Endometrial microvascular endothelial cells (primary cell): ENCODE measurements around the gene MTHFD2. TPM values are rescaled to one million over a fixed set of nuclear protein-coding genes. Genes with fewer than 3 reads are reported as not detected.
"Not testable (repeated sequence)": the region's sequence is repeated elsewhere in the genome, so short reads cannot be mapped to it uniquely, and the experiment has no call there.

Source experiments
- in situ Hi-C: cut with HindIII; loops from 2 replicates; pipeline ENCODE4 v1.10.0; 2017; ENCODE audit warnings: low sequenced_read_pairs, low pct_unique_long_range_greater_than_20kb; ENCODE audit errors: inconsistent ontology term
- total RNA-seq: library from RNA; depleted of rRNA; stranded (reverse); fragments of >200 nt; gene quantifications from one replicate; pipeline ENCODE4 v1.2.3, GENCODE V29; 2015; ENCODE audit errors: inconsistent ontology term

The MTHFD2 gene
- 62.7 TPM for total RNA-seq

- in situ Hi-C loops, result no loop called here
These were observed at the start of gene MTHFD2 for GRCh38 chr2:74198461-74199274. Gene MTHFD2 (plus strand): TSS chr2:74198615. CDS start chr2:74198642, 27 bp downstream.

DNA sequence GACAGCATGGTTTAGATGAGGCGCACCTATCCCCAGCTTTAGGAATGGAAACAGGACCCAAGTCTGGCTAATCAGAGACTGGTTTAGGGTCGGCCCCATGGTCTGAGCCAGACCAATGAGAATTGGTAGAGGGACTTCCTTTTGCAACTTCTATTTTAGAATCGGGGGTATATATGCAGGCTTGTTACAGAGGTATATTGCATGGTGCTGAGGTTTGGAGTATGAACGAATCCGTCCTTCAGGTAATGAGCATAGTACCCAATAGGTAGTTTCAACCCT lies 49.2 kb upstream of the MTHFD2 start:
- in situ Hi-C loops, result no loop called here

DNA sequence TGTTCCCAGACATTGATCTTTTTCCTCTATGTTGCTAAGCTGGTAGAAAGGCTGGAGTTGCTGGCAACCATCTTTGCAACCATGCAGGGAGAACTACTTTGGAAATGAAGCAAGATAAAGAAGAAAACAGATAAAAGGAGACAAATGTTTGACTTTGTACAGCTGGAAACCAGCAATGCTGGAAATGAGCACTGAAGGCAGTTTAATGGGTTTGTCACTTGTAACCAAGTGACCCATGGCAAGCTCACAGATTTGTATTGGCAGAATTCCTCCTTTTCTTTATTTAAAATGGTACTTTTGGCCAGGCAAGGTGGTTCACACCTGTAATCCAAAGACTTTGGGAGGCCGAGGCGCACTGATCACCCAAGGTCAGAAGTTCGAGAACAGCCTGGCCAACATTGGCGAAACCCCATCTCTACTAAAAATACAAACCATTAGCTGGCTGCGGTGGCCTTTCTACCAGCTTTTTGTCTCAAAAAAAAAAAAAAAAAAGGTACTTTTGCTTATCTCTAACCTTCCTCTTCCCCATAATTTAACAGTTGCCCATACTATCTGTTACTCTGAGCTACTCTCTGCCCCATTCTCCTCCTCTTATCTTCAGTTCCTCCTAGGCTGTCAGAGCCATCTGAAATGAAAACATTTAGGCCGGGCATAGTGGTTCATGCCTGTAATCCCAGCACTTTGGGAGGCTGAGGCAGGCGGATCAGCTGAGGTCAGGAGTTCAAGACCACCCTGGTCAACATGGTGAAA lies 48.7 kb upstream of the MTHFD2 start:
- in situ Hi-C loops, result no loop called here

GRCh38 chr2:74152954-74153353 lies 45.5 kb upstream of the MTHFD2 start:
- in situ Hi-C loops, result no loop called here

GRCh38 chr2:74155830-74156229 lies 42.6 kb upstream of the MTHFD2 start:
- in situ Hi-C loops, result no loop called here

DNA sequence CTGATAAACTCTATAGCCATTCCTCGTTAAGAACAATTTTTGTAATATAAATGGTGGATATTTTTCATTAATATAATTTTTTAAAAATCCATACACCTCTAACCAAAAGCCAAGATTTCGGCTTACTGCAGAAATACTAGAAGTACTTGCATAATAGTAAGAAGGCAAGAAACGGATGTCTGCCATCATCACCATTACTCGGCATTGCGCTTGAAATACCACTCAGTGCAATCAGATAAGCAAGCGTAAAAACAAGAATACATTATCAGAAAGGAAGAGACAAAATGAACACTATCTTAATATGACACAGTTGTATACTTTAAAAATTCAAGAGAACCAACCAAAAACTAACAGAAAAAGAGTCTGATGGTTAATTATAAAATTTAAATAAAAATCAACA lies 35.5 kb upstream of the MTHFD2 start:
- in situ Hi-C loops, result no loop called here

GRCh38 chr2:74164761-74165160 lies 33.7 kb upstream of the MTHFD2 start:
- in situ Hi-C loops, result no loop called here

DNA sequence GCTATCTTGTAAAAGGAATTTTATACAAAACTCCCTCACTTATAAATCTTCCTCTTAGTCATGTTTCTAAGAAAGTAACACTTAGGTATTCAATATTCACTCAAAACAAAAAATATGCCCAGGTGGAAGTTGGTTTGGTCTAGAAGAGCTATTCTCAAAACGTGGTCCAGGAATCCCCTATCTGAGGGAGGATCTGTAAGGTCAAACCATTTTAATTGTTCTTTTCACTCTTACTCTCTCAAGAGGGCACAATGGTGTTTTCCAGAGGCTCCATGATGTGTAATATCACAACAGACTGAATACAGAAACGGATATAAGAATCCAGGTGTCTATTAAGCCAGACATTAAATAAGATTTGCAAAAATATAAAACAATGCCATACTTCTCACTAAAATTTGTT lies 29.7 kb upstream of the MTHFD2 start:
- in situ Hi-C loops, result no loop called here

GRCh38 chr2:74174909-74175308 lies 23.5 kb upstream of the MTHFD2 start:
- in situ Hi-C loops, result no loop called here

DNA sequence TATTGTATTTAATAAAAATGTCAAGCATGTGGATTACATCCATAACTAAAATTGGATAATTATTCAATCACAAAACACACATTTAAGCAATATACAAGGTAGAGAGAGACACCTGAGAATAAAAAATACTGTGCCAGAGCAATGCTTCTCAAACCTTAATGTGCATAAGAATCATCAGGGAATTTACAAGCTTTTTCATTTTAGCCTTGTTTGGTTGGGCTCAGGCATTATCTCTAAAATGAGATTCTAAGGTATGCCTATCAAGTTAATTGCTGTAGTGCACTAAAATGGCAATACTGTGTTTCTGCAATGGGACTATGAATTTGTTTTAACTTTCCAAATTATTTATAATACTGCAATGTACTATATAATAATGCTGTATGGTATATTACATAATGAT lies 20.7 kb upstream of the MTHFD2 start:
- in situ Hi-C loops, result no loop called here

DNA sequence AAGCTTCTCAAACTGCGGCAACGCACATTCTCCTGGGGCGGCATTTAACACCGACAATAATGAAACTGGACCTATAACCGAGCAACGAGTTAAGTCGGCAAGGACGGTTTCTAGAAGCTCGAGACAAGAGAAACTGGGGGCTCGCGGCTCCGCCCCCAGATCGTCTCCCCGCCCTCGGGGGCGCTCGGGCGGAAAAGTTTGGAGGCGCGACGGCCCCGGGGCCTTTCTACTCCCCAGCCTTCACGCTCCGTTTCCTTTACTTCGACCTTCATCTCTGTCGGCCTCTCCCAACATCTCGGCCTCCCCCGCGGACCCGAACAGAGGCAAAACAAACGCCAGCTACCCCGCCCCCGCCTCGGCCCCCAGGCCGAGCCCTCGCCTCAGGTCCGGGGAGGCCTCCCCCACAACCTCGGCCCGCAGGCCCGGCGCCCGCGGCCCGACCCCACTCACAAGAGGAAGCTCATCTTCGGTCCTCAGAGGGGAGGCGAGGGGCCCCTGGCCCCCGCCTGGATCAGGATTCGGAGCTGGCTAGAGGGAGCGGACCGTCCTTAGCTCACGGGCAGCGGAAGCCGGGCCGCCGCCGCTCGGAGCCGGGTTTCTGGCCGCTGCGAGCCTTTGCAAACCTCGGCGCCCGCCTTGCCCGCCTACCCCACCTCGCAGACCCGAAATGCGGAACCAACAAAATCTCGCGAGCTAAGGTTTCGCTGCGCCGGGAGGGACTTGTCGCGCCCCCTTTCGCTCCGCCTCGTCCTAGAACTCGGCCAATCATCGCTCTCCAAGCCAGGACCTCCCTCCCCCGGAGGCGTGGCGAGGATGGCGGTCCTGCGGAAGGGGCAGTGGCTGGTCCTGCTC lies 20.0 kb upstream of the MTHFD2 start, which contains the start of gene MOB1A:
MOB1A (minus strand) TSS at position 669 of the 852 bp plus-strand sequence; CDS start at position 464, 205 bp downstream.
- in situ Hi-C loops, result no loop called here

DNA sequence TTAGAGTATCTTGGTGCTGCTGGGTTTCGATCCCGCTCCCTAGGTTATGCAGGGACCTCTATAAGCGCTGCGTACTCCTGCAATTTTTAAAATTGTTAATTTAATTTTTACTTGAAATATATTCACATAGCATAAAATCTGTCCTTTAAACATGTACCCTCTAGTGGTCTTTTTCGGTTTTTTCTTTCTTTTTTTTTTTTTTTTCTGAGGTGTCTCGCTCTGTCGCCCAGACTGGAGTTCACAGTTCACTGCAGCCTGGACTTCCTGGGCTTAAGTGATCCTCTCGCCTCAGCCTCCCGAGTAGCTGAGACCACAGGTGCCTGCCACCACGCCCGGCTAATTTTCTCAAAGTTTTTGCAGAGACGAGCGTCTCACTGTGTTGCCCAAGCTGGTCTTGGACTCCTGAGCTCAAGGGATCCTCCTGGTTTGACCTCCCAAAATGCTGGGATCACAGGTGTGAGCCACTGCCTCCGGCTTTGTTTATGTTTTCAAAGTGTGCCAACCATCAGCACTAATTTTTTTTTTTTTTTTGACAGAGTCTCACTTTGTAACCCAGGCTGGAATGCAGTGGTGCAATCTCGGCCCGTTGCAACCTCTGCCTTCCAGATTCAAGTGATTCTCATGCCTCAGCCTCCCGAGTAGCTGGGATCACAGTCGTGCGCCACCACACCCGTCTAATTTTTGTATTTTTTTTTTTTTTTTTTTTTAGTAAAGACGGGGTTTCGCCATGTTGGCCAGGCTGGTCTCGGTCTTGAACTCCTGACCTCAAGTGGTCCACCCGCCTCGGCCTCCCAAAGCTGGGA lies 19.2 kb upstream of the MTHFD2 start:
- in situ Hi-C loops, result no loop called here

DNA sequence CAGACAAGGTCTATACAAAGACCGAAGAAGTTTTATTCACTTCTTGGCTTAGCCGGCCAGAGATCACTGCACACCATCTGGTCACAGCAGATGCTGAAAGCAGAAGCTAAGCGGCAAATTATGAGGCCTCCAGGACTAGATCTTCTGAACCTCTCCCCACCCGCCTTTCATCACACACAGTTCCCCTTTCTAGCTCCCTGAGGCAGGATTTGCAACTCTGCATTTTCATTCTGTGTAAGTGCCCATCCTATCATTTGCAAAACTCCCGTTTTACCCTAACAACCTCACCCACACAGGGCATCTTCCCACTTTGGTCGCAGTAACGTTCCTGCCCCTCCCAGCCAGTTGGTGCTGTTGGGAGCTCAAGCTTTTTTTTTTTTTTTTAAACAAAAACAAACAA lies 16.7 kb upstream of the MTHFD2 start:
- in situ Hi-C loops, result no loop called here

GRCh38 chr2:74183878-74184277 lies 14.5 kb upstream of the MTHFD2 start:
- in situ Hi-C loops, result no loop called here

DNA sequence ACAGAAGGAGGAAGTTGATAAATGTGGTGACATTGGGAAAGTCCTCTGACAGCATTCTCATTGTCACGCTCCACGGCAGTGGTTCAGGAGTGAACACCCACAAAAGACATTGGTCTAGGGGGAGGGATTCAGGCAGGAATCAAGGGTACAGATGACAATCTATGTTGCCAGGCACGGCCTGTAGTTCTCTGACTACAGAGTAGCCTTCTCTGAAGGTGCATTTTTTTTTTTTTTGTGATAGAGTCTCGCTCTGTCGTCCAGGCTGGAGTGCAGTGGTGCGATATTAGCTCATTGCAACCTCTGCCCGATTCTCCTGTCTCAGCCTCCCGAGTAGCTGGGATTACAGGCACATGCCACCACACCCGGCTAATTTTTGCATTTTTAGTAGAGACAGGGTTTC lies 12.4 kb upstream of the MTHFD2 start:
- in situ Hi-C loops, result no loop called here

DNA sequence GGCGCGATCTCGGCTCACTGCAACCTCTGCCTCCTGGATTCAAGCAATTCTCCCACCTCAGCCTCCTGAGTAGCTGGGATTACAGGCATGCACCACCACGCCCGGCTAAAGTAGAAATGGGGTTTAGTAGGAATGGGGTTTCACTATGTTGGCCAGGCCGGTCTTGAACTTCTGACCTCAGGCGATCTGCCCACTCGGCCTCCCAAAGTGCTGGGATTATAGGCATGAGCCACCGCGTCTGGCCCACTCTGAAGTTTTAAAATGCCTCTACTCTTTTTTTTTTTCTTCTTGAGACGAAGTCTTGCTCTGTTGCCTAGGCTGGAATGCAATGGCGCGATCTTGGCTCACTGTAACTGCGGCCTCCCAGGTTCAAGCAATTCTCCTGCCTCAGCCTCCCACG lies 11.7 kb upstream of the MTHFD2 start:
- in situ Hi-C loops, result not testable (repeated sequence)

DNA sequence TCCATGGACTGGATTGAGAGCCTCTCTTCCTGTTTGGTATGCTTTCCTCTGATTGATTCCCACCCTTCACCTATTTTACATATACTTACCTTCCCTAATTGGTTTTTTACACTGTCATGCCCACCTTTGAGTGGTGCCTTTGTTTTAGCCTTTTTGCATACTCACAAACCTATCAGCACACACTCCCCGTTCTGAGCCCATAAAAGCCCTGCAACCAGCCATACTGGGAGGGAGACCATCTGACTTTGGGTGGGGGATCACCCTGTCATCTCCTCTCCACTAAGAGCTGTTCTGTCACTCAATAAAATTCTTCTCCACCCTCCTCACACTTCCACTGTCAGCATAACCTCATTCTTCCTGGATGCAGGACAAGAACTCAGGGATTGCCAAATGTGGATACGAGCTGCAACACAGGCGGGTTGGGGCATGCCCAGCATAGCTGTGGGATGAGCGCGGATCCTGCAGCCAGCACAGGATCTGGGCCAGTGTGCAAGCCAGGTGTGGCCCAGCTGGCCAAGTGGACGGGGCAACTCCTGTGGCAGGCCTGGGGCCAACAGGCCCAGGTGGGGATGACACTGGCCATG lies 10.3 kb upstream of the MTHFD2 start:
- in situ Hi-C loops, result no loop called here

DNA sequence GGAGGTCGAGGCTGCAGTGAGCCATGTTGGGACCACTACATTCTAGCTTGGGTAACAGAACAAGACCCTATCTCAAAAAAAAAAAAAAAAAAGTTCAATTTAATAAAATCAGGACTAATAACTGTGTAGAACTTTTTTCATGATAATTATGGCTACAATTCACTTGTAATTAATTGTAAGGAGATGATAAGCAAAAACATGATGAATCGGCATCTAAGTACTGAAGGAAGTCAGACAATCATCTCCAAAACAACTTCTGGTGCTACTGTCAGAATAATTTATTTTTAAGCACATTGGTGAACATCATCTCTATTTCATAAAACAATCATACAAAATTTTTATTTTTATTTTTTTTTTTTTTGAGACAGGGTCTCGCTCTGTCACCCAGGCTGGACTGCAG lies 9.7 kb upstream of the MTHFD2 start:
- in situ Hi-C loops, result no loop called here
